Cortex of kidney (tissue), 1 donor: ENCODE results near the gene RNF113A.
"Not testable (repeated sequence)": the region's sequence is repeated elsewhere in the genome, so short reads cannot be mapped to it uniquely, and the experiment has no call there.

Experiments used
- DNase-seq: peaks from one replicate; lab custom pipeline; 2025; lab: John Stamatoyannopoulos, UW

Gene RNF113A

GRCh38 chrX:119833905-119834304, 37.6 kb downstream of the RNF113A start:
- DNase-seq = no peak

GRCh38 chrX:119828446-119828845, 43.1 kb downstream of the RNF113A start:
- no peak for DNase-seq

GRCh38 chrX:119826399-119826959, 45.1 kb downstream of the RNF113A start:
- no peak for DNase-seq

GRCh38 chrX:119824221-119824620, 47.3 kb downstream of the RNF113A start:
- not testable (repeated sequence) for DNase-seq

GRCh38 chrX:119821703-119822102, 49.8 kb downstream of the RNF113A start:
- not testable (repeated sequence) for DNase-seq
